PC-3 (cell line): ENCODE data around the gene CAT. TPM values are rescaled to one million over a fixed set of nuclear protein-coding genes. Genes with fewer than 3 reads are reported as not detected.

Experiments used
- ATAC-seq: fragments of 200-7000 bp; cut with Tn5 transposase; 2 replicates; pipeline ENCODE4 v1.9.1; 2020; ENCODE audit warnings: mild to moderate bottlenecking, moderate library complexity
- BruUV-seq: library from RNA; stranded (reverse); fragments of 400-500 nt; replicated peaks from 2 replicates; lab custom pipeline; 2021; lab: Mats Ljungman, UMichigan
- CTCF ChIA-PET: fragments of 300-600 bp; sonication (Branson Sonifier 250); formaldehyde crosslinking; loops from one replicate; lab custom pipeline; 2022; ENCODE audit warnings: antibody characterized with exemption; lab: Charles Lee
- POLR2A ChIA-PET: fragments of 300-600 bp; sonication (Branson Sonifier 250); formaldehyde crosslinking; loops from one replicate; lab custom pipeline; 2022; ENCODE audit warnings: antibody characterized with exemption; ENCODE audit not compliant: unreplicated experiment; lab: Charles Lee
- DNase-seq: peaks from one replicate; pipeline ENCODE4 v3.0.0-alpha.2; 2015
- H2AFZ ChIP-seq: fragments of 300-600 bp; sonication (generic); 2 replicates; pipeline ENCODE4 v1.6.0; 2016; ENCODE audit warnings: antibody characterized with exemption, low read length
- H3F3A ChIP-seq: fragments of 300-600 bp; sonication (generic); one replicate; pipeline ENCODE4 v1.6.0; 2017; ENCODE audit warnings: antibody characterized with exemption, low read length, control low read depth, mild to moderate bottlenecking; ENCODE audit not compliant: unreplicated experiment
- H3K27ac ChIP-seq: fragments of 300-600 bp; sonication (generic); 2 replicates; pipeline ENCODE4 v1.5.1; 2016; ENCODE audit warnings: mild to moderate bottlenecking, low read length
- H3K27me3 ChIP-seq: fragments of 300-600 bp; sonication (generic); 2 replicates; pipeline ENCODE4 v1.6.1; 2016; ENCODE audit warnings: low read length, mixed read lengths
- H3K36me3 ChIP-seq: fragments of 300-600 bp; sonication (generic); 2 replicates; pipeline ENCODE4 v1.6.1; 2016; ENCODE audit warnings: low read depth, mixed run types, low read length, mixed read lengths
- H3K4me1 ChIP-seq: fragments of 300-600 bp; sonication (generic); 2 replicates; pipeline ENCODE4 v1.5.1; 2016; ENCODE audit warnings: low read length; ENCODE audit not compliant: insufficient read depth
- H3K4me2 ChIP-seq: fragments of 300-600 bp; sonication (generic); 2 replicates; pipeline ENCODE4 v1.6.0; 2016; ENCODE audit warnings: low read length
- H3K4me3 ChIP-seq: fragments of 300-600 bp; sonication (generic); 2 replicates; pipeline ENCODE4 v1.5.1; 2016; ENCODE audit warnings: mild to moderate bottlenecking, low read length, mixed read lengths
- H3K79me2 ChIP-seq: fragments of 300-600 bp; sonication (generic); 2 replicates; pipeline ENCODE4 v1.6.1; 2017; ENCODE audit warnings: low read length, mixed read lengths
- H3K9ac ChIP-seq: fragments of 300-600 bp; sonication (generic); 2 replicates; pipeline ENCODE4 v1.6.0; 2016; ENCODE audit warnings: mild to moderate bottlenecking, low read length
- H3K9me2 ChIP-seq: fragments of 300-600 bp; sonication (generic); replicated peaks from 2 replicates; pipeline ENCODE4 v1.6.1; 2016; ENCODE audit warnings: mixed run types, low read length, mixed read lengths
- H3K9me3 ChIP-seq: fragments of 300-600 bp; sonication (generic); 2 replicates; pipeline ENCODE4 v1.6.1; 2016; ENCODE audit warnings: low read length, mixed read lengths
- H4K20me1 ChIP-seq: fragments of 300-600 bp; sonication (generic); 2 replicates; pipeline ENCODE4 v1.6.1; 2016; ENCODE audit warnings: low read length, mixed read lengths
- CTCF ChIP-seq: fragments of 300-600 bp; sonication (generic); conservative IDR thresholded peaks from 2 replicates; pipeline ENCODE4 v1.5.1; 2017; ENCODE audit warnings: antibody characterized with exemption, low read depth, mild to moderate bottlenecking, low read length
- EZH2 ChIP-seq: fragments of 300-600 bp; sonication (generic); IDR thresholded peaks from one replicate; pipeline ENCODE4 v1.6.1; 2017; ENCODE audit warnings: antibody characterized with exemption, mild to moderate bottlenecking, low read length; ENCODE audit not compliant: unreplicated experiment
- EZH2phosphoT487 ChIP-seq: fragments of 300-600 bp; sonication (generic); IDR thresholded peaks from 2 replicates; pipeline ENCODE4 v1.6.1; 2018; ENCODE audit warnings: mild to moderate bottlenecking, antibody characterized with exemption, low read length, borderline replicate concordance
- intact Hi-C: fragments of 100-400 bp; cut with micrococcal nuclease; formaldehyde crosslinking; loops from 2 replicates; pipeline ENCODE4 v1.9.0; 2023
- total RNA-seq: library from RNA; depleted of rRNA; stranded (reverse); fragments of >200 nt; gene quantifications from 2 replicates; pipeline ENCODE4 v1.2.3, GENCODE V29; 2014

Gene CAT
- total RNA-seq, 1 experiment from 2014 or later: 50.5 TPM

- BruUV-seq: no TSS peak
- no peak overlapping the region for H3K27ac ChIP-seq
- H3K4me2 ChIP-seq: no peak overlapping the region
- H3K9ac ChIP-seq: no peak overlapping the region
- intact Hi-C loops: loop anchor here (5.0 kb wide), 1 partner anchor 292 kb away; no protein-coding TSS in a partner anchor
- no peak overlapping the region for H3K4me3 ChIP-seq
- H3K27me3 ChIP-seq: no peaks in the 10 kb centered on the region
- H3K4me1 ChIP-seq: no peaks in the 10 kb centered on the region
- ATAC-seq (no peak), DNase-seq (no peak)
- H3F3A ChIP-seq: no peaks in the 10 kb centered on the region
- peaks cover 34% of the 10 kb centered on the region for H3K36me3 ChIP-seq
- no peaks in the 10 kb centered on the region for H3K79me2 ChIP-seq
- H4K20me1 ChIP-seq: no peaks in the 10 kb centered on the region
- ChIA-PET POLR2A (no interaction called here), CTCF (no interaction called here)
- no peak overlapping the region for H2AFZ ChIP-seq
- H3K9me3 ChIP-seq: no peaks in the 10 kb centered on the region
- TF ChIP-seq EZH2 (no peak), CTCF (no peak), EZH2phosphoT487 (no peak)
- H3K9me2 ChIP-seq: no peaks in the 10 kb centered on the region
Observed at GRCh38 chr11:34464591-34465051, 25.9 kb downstream of the CAT start.

DNA sequence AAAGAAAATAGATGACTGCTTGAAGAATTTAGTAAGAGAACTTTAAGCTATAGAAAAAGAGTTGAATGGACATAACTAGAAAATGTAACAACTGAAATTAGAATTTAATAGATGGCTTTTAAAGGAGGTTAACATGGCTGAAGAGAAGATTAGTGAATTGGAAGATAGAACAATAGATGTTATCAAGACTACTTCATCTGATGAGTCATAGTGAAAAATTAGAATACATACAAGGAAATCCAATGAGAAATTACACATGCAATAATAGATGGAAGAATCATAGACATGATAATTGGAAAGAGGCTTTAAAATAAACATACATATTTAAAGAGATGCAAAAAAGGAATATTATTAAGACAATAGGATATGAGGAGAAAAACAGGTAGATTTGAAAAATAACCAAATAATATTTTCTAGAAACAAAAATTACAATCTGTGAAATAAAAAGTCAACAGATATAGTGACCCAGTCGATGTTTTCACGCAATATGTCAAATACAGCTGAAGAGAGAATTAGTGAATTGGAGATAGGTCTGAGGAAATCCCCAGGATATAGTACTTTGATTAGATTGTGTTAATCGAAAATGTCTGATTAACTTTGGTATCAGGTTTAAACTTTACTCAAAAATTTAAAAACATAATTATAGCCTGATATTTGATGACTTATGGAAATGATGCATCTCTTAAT, 28.2 kb downstream of the CAT start:
- Histone ChIP-seq H3K9ac (no peak overlapping the region), H3K27ac (no peak overlapping the region), H3K36me3 (peaks cover 37% of the 10 kb centered on the region), H3K9me3 (no peaks in the 10 kb centered on the region), H3K4me1 (no peaks in the 10 kb centered on the region), H3K4me2 (no peak overlapping the region), H4K20me1 (no peaks in the 10 kb centered on the region), H3K9me2 (no peaks in the 10 kb centered on the region), H3K4me3 (no peak overlapping the region), H3K79me2 (no peaks in the 10 kb centered on the region), H3K27me3 (no peaks in the 10 kb centered on the region), H3F3A (no peaks in the 10 kb centered on the region), H2AFZ (no peak overlapping the region)
- ChIA-PET POLR2A (no interaction called here), CTCF (interaction anchor here (1.8 kb wide), 1 partner anchor 101 kb away, joined by 27 read pairs; no protein-coding TSS in a partner anchor)
- no TSS peak for BruUV-seq
- DNase-seq: no peak
- intact Hi-C loops: loop anchor here (5.0 kb wide), 1 partner anchor 295 kb away; no protein-coding TSS in a partner anchor
- no peak for TF ChIP-seq EZH2phosphoT487
- no peak for TF ChIP-seq CTCF
- no peak for TF ChIP-seq EZH2
- ATAC-seq: no peak
